HG03575 (cell line): Measurements from ENCODE around the gene S100Z.
"Not testable (repeated sequence)": the region's sequence is repeated elsewhere in the genome, so short reads cannot be mapped to it uniquely, and the experiment has no call there.

Experiments
- ATAC-seq: cut with Tn5 transposase; IDR thresholded peaks from one replicate; pipeline ENCODE4 v1.9.1; 2021; ENCODE audit not compliant: unreplicated experiment, insufficient number of reproducible peaks, low FRiP score; ENCODE audit errors: extremely low read depth

Gene S100Z

DNA sequence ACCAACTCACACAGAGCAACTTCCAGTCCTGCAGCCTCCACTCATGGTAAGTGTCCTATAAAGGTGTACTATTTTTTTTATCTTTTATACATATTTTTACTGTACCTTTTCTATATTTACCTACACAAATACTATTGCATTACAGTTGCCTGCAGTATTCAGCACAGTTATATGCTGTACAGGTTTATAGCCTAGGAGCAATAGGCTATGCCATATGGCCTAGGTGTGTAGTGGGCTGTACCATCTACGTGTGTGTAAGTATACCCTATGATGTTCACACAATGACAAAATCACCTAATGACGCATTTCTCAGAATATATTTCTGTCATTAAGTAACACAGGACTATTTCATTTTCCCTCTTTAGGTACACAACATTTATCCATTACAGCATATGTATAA, 16.7 kb downstream of the S100Z start:
- ATAC-seq: no peak

GRCh38 chr5:76867038-76867437, 17.2 kb downstream of the S100Z start:
- no peak for ATAC-seq

GRCh38 chr5:76867827-76868693, 18.2 kb downstream of the S100Z start:
- no peak for ATAC-seq

DNA sequence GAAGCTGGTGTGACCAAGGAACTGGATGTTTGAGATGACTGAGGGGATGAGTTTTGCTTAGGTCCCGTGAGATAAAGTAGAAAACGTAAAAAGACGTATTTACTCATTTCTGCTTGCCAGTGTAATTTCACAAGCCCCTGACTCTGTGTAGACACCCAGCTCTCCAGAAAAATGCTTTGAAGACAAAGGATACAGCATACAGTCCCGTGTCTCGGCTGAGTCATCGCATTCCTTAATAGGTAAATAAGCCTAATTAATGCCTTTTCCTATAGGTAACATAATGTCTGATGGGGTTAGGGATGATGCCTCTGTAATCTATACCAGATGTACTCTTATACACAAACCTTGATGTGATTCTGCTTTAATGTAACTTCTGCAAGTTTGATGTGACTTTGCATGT, 20.2 kb downstream of the S100Z start:
- ATAC-seq: no peak

DNA sequence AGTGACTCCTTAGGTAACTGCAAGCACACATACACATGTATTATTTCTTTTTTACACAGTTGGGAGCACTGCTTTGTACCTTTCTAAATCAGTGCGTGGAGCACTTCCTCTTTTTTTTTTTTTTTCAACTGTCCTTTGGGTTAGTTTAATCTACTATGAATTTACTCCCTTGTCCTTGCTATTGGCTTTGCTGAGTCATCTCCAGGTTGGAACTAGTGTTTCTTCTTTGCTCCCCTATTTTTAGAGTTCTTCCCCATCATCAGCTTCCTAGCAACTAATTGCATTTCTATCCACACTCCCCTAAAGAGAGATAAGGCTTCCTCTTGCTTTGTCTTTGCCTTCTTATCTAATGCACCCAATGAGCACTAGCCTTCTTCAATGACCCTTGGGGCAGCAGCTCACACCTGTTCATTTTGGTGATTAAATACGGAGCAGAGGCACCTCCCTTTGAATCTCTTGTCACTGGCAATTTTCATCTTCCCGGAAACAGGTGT, 24.3 kb downstream of the S100Z start:
- no peak for ATAC-seq

DNA sequence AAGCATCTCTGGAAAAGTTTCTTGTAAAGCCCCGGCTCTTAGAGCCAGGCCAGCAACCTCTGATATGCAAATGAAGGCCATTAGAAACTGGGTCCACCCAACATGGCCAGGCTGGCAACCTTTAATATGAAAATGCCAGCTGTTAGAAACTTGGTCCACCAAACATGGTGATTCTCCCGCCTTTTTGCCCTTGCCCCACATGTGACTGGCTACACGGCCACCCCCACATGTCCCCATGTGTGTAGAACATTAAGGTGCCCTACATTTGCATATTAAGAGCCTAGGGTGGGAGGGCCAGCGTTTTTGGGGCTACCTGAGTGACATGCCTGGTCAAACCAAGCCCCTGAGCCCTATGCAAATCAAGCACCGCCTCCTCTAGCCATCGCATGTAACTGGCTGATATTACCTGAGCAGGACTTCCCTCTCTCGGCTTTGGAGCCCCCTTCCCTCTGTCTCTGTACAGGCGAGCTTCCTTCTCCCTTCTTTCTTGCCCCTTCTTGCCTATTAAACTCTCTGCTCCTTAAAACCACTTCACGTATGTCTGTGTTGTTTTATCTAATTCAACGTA, 39.0 kb downstream of the S100Z start:
- no peak for ATAC-seq

- ATAC-seq: no peak
Observed at GRCh38 chr5:76893294-76893693, 43.5 kb downstream of the S100Z start.

GRCh38 chr5:76896196-76896595, 46.4 kb downstream of the S100Z start:
- ATAC-seq: no peak

DNA sequence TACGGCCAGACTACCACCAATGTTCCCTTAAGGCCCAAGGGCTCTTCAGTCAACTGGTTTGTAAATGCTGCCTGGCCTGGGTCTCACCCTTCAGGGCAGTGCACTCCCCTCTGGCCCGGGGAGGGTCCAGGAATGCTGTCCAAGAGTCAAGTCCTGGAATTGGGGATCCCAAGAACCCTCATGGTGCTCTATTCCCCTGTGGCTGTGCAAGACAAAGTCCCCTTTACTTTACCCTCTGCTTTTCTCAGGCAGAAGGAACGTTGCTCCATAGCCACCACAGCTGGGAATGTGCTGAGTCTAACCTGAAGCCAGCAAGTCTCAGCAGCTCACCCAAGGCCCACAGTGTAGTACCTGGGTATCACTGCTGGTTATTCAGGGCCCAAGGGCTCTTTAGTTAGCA, 51.7 kb downstream of the S100Z start:
- ATAC-seq: no peak

DNA sequence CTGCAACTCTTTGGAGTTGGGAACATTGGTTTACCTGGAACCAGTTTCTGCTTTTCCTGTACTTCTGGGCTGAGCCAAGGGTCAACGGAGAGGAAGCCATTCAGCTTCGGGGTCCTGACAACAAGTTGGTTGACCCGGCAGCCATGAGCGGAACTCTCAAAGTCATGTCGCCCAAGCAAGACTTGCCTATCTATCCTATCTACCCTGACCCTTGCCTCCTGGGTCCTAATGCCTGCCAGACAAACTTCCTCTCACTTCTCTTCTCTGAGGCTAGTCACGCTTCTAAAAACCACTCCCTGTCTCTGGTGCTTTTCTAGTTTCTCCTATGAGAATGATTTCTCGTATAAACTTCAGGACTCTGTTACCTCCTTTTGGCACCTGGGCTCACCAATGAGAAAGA, 58.4 kb downstream of the S100Z start:
- ATAC-seq: no peak

- not testable (repeated sequence) for ATAC-seq
Observed at GRCh38 chr5:76910344-76910933, 60.6 kb downstream of the S100Z start.

GRCh38 chr5:76914671-76915070, 64.9 kb downstream of the S100Z start:
- ATAC-seq: not testable (repeated sequence)

DNA sequence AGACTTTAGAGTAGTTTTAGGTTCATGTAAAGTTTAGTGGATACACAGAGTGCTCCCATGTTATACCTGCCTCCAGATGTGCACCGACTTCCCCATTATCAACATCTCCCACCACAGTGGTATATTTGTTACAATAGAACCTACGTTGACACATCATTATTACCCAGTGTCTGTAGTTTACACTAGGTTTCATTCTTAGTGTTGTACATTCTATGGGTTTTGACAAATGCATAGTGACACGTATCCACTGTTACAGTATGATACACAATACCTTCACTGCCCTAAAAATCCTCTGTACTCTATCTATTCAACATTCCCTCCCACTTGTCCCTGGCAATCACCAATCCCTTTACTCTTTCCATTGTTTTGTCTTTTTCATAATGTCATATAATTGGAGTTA, 68.7 kb downstream of the S100Z start:
- no peak for ATAC-seq

DNA sequence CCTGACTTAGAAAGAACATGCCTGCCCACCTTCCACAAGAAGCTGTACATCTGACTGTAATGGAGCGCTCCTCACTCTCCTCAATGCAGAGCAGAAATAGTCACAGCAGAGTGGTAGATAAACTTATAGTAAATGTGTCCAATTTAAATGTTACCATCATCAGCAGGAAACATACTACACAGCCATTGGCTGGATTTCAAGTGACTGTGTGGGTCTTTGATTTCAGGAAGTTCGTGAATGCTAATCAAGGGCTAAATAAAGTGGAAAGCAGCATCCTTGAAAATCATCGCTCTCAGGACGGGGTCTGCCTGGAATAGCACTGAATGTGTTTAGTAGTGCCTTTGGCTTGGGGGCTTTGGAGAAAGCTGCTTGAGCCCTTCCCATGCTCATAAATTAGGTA, 70.7 kb downstream of the S100Z start:
- ATAC-seq: no peak

DNA sequence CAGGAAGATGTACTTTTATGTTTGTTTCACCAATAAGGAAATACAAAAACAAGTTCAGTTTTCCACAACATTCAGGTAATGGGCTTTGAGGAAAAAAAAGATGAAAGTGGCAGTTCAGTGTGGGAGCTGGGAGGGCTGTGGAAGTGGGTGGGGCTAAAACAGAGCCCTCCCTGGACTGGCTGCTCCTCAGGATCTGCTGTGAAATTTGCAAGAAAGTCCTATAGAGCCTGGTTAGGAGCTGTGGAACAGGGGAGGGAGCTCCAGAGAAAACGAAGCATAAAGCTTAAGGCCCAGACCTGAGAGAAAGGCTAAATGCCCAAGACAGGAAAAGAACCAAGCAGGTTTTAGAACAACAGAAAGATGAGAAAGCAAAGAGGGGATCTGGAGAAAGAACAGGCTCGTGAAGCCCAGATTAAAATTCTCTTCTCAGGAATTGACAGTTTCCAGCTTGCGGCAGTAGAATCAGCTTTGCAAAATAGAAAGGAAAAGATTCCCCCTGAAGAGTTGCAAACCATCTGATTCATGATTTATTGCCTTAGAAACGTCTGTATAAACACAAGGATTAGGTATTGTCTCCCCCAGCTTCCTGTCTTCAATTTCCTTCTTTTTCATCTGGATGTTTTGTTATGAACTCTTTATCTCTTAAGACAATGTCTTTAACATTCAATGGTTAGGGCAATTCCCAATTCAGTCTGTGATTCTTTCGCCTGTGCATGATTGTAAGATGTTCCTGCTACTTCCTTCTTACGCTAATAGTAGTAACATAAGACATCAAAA, 76.7 kb downstream of the S100Z start:
- ATAC-seq: no peak

- no peak for ATAC-seq
Observed at GRCh38 chr5:76927961-76928360, 78.1 kb downstream of the S100Z start.

DNA sequence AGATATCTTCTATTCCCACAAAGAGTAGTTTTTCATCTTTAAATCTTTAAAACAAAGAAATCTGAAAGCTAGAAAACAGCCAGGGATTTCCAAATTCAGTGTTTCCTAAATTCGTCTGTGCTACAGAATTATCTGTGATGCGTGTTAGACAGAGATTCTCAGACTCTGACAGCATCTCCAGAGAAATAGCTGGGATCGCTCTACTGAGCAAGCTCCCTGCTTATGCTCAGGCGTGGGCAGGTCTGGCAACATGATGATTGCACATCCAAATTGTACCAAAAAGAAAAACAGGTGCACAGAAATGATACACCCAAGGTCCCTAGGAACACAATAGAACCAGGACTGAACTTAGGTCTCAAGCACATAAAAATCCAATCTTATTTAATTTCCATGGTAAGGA, 80.3 kb downstream of the S100Z start:
- ATAC-seq: no peak

DNA sequence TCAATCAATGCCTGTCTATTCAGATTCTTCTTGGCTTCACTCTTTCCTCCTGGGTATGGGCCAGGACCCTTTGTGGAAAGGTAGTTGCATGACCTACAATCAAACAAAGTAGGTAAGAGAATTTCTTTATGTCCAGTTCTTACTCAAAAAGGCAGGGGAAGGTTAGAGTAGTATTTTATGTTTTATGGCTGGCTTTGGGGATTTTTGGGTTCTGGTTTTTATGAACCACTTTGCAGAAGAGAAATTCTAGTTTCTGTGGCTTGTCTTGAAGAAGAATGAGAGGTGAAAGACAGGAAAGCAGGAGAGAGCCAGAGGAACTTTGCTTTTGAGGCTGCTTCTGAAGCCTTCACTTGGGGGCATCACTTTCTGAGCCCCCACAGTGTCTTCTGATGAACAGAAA, 88.4 kb downstream of the S100Z start:
- ATAC-seq: no peak

DNA sequence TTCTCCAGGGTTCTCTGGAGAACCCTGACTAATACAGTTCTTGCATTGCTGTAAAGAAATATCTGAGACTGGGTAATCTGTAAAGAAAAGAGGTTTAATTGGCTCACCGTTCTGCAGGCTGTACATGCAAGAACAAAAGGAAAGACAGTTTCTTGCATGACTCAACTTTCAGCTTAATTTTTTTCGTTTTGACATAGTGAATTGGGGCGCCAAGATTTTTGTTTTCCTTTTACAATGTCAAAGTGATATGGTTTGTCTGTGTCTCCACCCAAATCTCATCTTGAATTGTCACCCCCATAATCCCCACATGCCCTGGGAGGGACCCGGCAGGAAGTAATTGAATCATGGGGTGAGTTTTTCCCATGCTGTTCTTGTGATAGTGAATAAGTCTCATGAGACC, 91.2 kb downstream of the S100Z start:
- ATAC-seq: no peak
